ENCODE measurements around the gene ACAN. TPM values are rescaled to one million over a fixed set of nuclear protein-coding genes. Genes with fewer than 3 reads are reported as not detected.
A peak's percentile ranks its signal among the peaks of the same experiment; 100 is the strongest.

Gene ACAN
- total RNA-seq, 1 experiment from 2014 or later = not detected

DNA sequence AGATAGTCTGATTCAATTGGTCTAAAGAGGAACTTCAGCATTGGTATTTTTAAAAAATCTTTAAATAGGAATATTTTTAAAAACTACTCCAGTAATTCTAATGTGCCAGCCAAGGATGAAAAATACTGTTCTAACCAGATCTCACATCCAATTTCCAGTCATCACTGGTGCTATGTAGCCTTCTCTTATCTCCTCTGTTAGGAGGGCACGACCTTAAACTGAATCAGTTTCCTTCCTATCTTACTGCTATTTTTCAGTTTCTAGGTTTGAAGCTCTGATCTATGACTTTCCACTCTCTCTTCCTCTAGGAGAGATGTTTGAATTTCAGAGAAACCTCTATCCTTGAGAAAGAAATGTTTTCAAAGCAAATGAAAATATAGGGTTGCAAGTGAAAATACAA lies 60.2 kb downstream of the ACAN start:
- Histone ChIP-seq H3K36me3 (no peaks in the 10 kb centered on the region), H3K9me3 (replicated peaks) (no peaks in the 10 kb centered on the region), H3K27ac (no peak overlapping the region), H3K27me3 (replicated peaks) (peaks cover 12% of the 10 kb centered on the region; the same call in 1 of the 2 replicates), H3K4me1 (replicated peaks) (no peaks in the 10 kb centered on the region), H3K4me3 (no peak overlapping the region)
- DNase-seq (ENCODE audit: low read depth in 1 of 2, low spot score in 2 of 2) = no peak

DNA sequence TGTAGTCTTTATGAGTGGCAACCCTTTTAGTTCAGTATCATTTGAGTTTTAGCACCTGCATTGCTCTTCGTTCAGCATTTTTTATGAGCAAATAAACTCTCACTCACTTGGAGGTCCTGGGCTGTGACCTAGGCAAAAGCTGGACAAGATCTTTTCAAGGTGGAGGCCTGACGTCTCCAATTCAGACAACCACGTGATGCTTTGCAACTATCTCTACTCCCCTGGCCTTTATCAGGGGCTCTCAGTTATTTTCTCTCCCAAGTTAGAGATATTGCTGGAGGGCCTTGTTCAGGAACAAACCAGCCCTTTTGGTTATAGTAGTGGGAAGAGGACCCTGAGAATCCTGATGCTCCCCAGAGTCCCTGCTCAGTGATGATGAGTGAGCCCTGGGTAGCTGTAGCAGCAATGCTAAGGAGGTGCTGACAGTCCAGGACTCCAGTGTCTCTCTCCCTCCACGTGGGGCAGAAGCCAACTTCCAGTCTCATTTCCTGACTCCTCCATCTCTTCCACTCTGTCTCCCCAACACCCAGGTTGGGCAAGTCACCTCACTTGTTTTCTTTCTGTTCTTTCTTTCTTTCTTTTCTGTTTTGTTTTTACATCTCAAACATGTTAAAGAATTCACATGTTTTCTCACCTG lies 61.7 kb downstream of the ACAN start:
- Histone ChIP-seq H3K9me3 (replicated peaks) (no peaks in the 10 kb centered on the region), H3K4me3 (no peak overlapping the region), H3K27ac (no peak overlapping the region), H3K36me3 (no peaks in the 10 kb centered on the region), H3K27me3 (replicated peaks) (peaks cover 5% of the 10 kb centered on the region; the same call in 1 of the 2 replicates), H3K4me1 (replicated peaks) (no peaks in the 10 kb centered on the region)
- DNase-seq (ENCODE audit: low read depth in 1 of 2, low spot score in 2 of 2) = no peak

DNA sequence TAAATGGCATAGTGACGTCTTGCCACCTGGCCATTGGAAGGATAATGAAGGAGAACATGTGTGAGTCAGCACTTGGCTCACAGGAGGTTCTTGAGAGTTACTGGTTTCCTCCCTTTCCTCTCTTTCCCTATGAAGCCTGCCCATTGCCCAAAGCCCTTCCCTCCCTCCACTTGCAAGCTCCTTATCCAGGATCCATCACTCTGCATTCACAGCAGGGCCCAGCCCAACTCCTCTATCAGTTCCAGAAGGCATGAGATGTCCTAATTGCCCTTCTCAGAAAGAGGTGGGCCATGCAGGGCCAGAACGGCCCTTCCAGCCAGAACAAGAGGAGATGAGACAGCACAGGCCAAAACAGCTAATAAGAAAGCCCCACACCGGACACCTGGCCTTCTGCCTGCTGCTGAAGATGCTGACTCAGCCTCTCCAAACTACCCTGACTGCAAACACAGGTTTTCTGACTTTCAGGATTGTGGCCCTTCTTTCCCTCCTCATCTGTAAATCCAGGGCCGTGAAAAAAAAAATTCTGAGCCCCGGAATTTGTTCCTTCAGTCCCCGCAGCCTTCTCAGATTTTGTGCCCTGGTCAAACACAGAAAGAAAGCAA lies 62.4 kb downstream of the ACAN start:
- Histone ChIP-seq H3K27ac (no peak overlapping the region), H3K4me3 (no peak overlapping the region), H3K9me3 (replicated peaks) (no peaks in the 10 kb centered on the region), H3K27me3 (replicated peaks) (peaks cover 5% of the 10 kb centered on the region; the same call in 1 of the 2 replicates), H3K36me3 (no peaks in the 10 kb centered on the region), H3K4me1 (replicated peaks) (no peaks in the 10 kb centered on the region)
- DNase-seq (ENCODE audit: low read depth in 1 of 2, low spot score in 2 of 2) = no peak

DNA sequence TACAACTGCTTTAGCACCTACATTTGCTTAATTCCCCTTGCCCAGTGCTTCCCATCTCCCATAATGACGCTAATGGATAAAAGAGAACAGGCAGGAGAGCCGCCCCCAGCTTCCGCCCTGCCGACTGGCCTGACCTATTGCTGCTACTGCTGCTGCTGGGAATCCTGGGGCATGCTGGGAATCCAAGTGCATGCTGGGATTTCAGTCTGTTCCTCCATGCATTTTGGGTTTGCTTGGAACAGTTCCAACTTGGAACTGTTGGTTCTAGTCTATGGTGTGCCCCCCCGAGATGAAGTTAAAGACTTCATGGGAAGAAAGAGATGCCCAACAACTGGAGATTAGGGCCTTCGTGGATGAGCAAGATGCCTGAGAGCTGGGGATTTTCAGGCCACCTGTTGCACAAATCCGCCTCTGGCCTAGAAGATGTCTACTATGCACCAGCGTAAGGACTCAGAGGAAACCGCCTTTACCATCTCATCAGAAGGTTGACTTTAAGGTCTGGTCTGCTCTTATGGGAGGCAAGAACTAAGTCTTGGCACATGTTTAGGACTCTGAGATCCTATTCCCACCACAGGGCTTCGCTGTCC lies 63.2 kb downstream of the ACAN start:
- H3K4me3 ChIP-seq = no peak overlapping the region
- H3K36me3 ChIP-seq = no peaks in the 10 kb centered on the region
- H3K4me1 ChIP-seq (replicated peaks) = no peaks in the 10 kb centered on the region
- H3K27me3 ChIP-seq (replicated peaks) = peaks cover 5% of the 10 kb centered on the region; the same call in 1 of the 2 replicates
- DNase-seq (ENCODE audit: low read depth in 1 of 2, low spot score in 2 of 2) = no peak
- H3K27ac ChIP-seq = no peak overlapping the region
- H3K9me3 ChIP-seq (replicated peaks) = no peaks in the 10 kb centered on the region

DNA sequence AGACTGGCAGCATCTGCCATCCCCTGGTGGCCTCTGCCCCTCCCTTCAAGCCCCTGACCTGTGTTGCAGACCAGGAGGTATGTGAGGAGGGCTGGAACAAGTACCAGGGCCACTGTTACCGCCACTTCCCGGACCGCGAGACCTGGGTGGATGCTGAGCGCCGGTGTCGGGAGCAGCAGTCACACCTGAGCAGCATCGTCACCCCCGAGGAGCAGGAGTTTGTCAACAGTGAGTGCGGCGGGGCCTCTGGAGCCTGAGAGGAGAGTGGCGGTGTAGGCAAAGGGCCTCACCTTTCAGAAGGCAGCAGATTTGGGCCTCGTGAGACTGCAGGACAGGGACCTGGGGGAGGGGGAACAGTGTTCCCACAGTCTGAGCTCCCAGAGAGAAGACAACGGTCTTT lies 68.1 kb downstream of the ACAN start:
- no peaks in the 10 kb centered on the region for H3K4me1 ChIP-seq (replicated peaks)
- H3K4me3 ChIP-seq = no peak overlapping the region
- no peak for DNase-seq (ENCODE audit: low read depth in 1 of 2, low spot score in 2 of 2)
- H3K36me3 ChIP-seq = no peaks in the 10 kb centered on the region
- no peaks in the 10 kb centered on the region for H3K9me3 ChIP-seq (replicated peaks)
- H3K27ac ChIP-seq = no peak overlapping the region
- H3K27me3 ChIP-seq (replicated peaks) = peaks cover 5% of the 10 kb centered on the region; the same call in 1 of the 2 replicates

DNA sequence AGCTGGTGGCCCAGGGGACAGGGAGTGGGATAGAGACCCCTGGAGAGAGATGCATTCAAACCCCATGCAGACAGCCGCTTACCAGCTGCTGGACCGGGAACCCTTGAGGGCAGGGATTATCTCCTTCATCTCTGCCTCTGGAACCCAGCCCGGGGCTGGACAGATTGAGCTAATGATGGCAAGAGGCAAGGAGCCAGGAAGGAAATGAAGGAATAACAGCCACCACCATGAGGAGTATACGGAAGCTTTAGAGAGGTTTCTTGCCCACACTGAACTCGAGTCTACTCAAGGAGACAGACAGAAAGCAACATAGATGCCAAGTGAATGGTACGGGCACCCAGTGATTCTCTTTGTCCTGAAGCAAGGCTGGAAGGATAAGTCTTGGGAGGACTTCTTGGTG lies 68.9 kb downstream of the ACAN start:
- DNase-seq (ENCODE audit: low read depth in 1 of 2, low spot score in 2 of 2) = no peak
- Histone ChIP-seq H3K27ac (no peak overlapping the region), H3K4me1 (replicated peaks) (no peaks in the 10 kb centered on the region), H3K27me3 (replicated peaks) (peaks cover 5% of the 10 kb centered on the region; the same call in 1 of the 2 replicates), H3K4me3 (no peak overlapping the region), H3K9me3 (replicated peaks) (no peaks in the 10 kb centered on the region), H3K36me3 (no peaks in the 10 kb centered on the region)

DNA sequence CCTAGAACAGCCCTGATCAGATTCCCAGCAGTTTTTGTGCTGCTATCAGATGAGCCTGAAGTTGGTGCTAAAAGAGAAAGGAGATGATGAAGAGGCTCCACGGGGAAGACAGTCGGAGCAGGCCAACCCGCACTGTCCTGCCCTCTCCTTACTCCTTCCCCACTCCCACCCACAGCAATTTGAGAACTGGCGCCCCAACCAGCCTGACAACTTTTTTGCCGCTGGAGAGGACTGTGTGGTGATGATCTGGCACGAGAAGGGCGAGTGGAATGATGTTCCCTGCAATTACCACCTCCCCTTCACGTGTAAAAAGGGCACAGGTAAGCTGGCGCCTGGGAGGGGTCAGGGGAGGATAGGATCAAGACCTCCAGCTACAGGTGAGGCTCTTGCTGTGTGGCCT lies 69.5 kb downstream of the ACAN start:
- no peaks in the 10 kb centered on the region for H3K9me3 ChIP-seq (replicated peaks)

DNA sequence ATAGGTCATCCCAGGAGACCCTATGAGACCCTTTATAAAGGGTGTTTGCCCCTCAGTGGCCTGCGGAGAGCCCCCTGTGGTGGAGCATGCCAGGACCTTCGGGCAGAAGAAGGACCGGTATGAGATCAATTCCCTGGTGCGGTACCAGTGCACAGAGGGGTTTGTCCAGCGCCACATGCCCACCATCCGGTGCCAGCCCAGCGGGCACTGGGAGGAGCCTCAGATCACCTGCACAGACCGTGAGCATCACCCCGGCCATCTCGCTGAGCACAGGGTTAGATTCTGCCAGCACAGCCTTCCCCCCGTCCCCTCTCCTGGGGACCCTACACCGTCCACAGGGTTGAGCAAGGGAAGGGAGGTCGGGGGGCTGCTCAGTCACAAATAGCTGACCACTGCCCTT lies 70.5 kb downstream of the ACAN start:
- no peak overlapping the region for H3K27ac ChIP-seq
- DNase-seq (ENCODE audit: low read depth in 1 of 2, low spot score in 2 of 2) = no peak
- H3K27me3 ChIP-seq (replicated peaks) = no peaks in the 10 kb centered on the region; the same call in 1 of the 2 replicates
- H3K36me3 ChIP-seq = no peaks in the 10 kb centered on the region
- no peak overlapping the region for H3K4me3 ChIP-seq
- no peaks in the 10 kb centered on the region for H3K9me3 ChIP-seq (replicated peaks)
- no peaks in the 10 kb centered on the region for H3K4me1 ChIP-seq (replicated peaks)

More for the DNA sequence above, 69.5 kb downstream of the ACAN start:
- no peaks in the 10 kb centered on the region for H3K4me1 ChIP-seq (replicated peaks)
- peaks cover 3% of the 10 kb centered on the region; the same call in 1 of the 2 replicates for H3K27me3 ChIP-seq (replicated peaks)
- DNase-seq (ENCODE audit: low read depth in 1 of 2, low spot score in 2 of 2) = no peak
- no peak overlapping the region for H3K4me3 ChIP-seq
- no peaks in the 10 kb centered on the region for H3K36me3 ChIP-seq
- H3K27ac ChIP-seq = no peak overlapping the region

DNA sequence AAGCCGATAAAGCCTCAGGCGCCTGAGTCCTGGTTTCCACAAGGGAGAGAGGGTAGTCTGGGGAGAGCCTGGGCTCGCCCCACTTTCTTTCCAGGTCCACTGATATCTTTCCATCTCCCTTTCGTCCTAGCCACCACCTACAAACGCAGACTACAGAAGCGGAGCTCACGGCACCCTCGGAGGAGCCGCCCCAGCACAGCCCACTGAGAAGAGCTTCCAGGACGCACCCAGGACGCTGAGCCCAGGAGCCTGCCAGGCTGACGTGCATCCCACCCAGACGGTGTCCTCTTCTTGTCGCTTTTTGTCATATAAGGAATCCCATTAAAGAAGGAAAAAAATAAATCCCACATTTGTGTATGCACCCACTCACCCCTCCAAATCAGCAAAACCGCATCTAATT lies 71.0 kb downstream of the ACAN start:
- H3K4me3 ChIP-seq = no peak overlapping the region
- no peak for DNase-seq (ENCODE audit: low read depth in 1 of 2, low spot score in 2 of 2)
- no peaks in the 10 kb centered on the region for H3K9me3 ChIP-seq (replicated peaks)
- no peaks in the 10 kb centered on the region for H3K4me1 ChIP-seq (replicated peaks)
- no peaks in the 10 kb centered on the region; the same call in 1 of the 2 replicates for H3K27me3 ChIP-seq (replicated peaks)
- H3K27ac ChIP-seq = no peak overlapping the region
- H3K36me3 ChIP-seq = no peaks in the 10 kb centered on the region

DNA sequence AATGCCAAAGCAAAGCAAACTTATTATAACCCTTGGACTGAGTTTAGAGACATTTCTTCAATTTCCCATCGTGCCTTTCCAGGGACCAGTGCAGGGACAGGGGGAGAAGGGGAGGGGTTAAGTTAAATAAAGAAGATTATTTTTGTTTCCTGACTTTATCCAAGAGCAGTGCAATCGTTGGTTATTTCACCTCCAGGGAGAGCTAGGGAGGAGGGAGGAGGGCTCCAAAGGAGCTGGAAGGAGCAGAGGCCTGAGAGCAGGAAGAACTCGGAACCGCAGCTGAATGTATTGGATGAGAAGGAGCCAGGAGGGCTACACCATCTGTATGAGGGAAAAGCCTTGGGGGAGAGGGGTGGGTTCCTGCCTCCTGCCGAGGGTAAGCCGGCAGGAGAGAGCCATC lies 71.4 kb downstream of the ACAN start:
- no peaks in the 10 kb centered on the region for H3K9me3 ChIP-seq (replicated peaks)

DNA sequence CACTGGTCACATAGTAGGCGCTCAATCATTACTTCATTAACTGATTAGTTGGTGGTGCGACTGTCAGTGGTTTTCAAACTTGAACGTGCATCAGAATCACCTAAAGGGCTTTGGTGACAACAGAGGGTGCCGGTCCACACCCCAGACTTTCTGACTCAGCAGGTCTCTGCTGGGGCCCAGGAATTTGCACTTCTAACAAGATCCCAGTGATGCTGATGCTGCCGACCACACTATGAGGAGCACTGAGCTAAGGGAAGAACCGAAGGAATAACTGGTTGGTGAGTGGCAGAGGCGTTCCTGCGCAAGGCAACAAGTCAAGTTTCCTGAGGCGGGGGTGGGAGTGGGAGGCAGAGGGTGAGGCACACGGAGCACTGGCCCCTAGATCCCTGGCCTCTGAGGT lies 73.3 kb downstream of the ACAN start:
- no peak overlapping the region for H3K4me3 ChIP-seq
- DNase-seq (ENCODE audit: low read depth in 1 of 2, low spot score in 2 of 2) = no peak
- no peaks in the 10 kb centered on the region for H3K4me1 ChIP-seq (replicated peaks)
- no peak overlapping the region for H3K27ac ChIP-seq
- no peaks in the 10 kb centered on the region; the same call in 1 of the 2 replicates for H3K27me3 ChIP-seq (replicated peaks)
- H3K9me3 ChIP-seq (replicated peaks) = no peaks in the 10 kb centered on the region
- no peaks in the 10 kb centered on the region for H3K36me3 ChIP-seq

More for the DNA sequence above, 71.4 kb downstream of the ACAN start:
- Histone ChIP-seq H3K4me1 (replicated peaks) (no peaks in the 10 kb centered on the region), H3K27me3 (replicated peaks) (no peaks in the 10 kb centered on the region; the same call in 1 of the 2 replicates), H3K36me3 (no peaks in the 10 kb centered on the region), H3K4me3 (no peak overlapping the region), H3K27ac (no peak overlapping the region)
- no peak for DNase-seq (ENCODE audit: low read depth in 1 of 2, low spot score in 2 of 2)

DNA sequence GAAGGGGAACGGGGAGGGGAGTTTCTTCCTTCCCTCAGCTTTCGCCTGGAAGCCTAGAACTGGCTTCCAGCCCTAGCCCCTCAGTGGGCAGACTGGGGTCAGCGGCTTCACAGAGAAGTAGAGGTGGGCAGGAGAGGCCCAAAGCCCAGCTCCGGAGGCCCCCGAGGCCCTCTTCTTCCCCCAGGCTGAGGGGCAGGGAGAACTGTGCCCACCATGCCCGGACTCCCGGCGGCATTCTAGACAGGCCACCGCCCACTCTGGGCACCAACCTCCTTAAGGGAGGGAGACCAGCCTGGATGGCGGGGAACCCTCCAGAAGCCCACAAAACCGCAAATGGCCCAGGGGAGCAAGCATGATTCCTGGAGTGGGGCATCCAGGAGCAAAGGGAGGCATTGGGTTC lies 74.2 kb downstream of the ACAN start:
- Histone ChIP-seq H3K27ac (no peak overlapping the region), H3K27me3 (replicated peaks) (no peaks in the 10 kb centered on the region; the same call in 1 of the 2 replicates), H3K36me3 (no peaks in the 10 kb centered on the region), H3K9me3 (replicated peaks) (no peaks in the 10 kb centered on the region), H3K4me3 (no peak overlapping the region), H3K4me1 (replicated peaks) (peaks cover 7% of the 10 kb centered on the region)
- no peak for DNase-seq (ENCODE audit: low read depth in 1 of 2, low spot score in 2 of 2)

DNA sequence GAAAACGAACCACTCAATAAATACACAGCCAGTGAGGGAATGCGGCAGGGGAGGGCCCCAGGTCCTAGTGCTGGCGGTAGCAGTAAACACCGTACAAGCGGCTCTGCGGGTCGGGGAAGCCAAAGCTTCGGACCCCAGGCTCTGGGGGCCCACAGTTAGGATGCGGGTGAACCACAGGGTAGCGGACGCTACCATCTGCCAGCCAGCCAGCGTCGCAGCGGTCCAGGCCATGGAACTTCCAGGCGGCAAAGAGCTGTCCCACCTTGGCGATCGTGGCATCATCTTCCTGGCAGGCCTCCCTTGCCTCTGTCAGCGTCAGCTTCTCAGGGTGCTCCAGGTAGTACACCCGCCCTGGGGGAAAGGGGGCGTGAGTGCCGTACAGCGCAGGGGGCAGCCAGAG lies 74.7 kb downstream of the ACAN start:
- no peak overlapping the region for H3K27ac ChIP-seq
- no peak overlapping the region for H3K4me3 ChIP-seq
- H3K9me3 ChIP-seq (replicated peaks) = no peaks in the 10 kb centered on the region
- H3K36me3 ChIP-seq = no peaks in the 10 kb centered on the region
- DNase-seq (ENCODE audit: low read depth in 1 of 2, low spot score in 2 of 2) = no peak
- peaks cover 12% of the 10 kb centered on the region for H3K4me1 ChIP-seq (replicated peaks)
- no peaks in the 10 kb centered on the region; the same call in 1 of the 2 replicates for H3K27me3 ChIP-seq (replicated peaks)

DNA sequence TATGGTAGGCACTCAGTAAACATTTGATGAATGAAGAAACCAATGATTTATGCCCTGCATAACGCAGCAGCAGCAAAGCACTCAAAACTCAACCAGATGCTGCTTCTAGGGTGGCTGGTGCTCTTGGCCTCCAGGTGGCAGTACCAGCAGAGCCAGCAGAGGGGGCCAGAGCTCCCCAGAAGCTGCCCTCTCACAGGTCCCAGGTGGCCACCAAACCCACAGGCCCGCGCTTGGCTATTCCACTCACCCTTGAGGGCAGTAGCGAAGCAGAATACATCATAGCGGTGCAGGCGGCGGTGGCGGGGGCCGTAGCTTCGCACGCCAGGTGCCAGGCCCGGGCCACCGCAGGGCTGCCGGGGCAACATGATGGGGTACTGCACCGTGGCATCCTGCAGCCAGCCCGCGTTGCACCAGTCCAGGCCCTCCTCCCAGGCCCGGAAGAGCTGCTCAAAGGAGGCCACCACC lies 75.5 kb downstream of the ACAN start:
- Histone ChIP-seq H3K4me3 (no peak overlapping the region), H3K27me3 (replicated peaks) (no peaks in the 10 kb centered on the region), H3K9me3 (replicated peaks) (no peaks in the 10 kb centered on the region), H3K36me3 (no peaks in the 10 kb centered on the region), H3K4me1 (replicated peaks) (peaks cover 16% of the 10 kb centered on the region), H3K27ac (no peak overlapping the region)
- peak; percentile 37 to 64 for DNase-seq (ENCODE audit: low read depth in 1 of 2, low spot score in 2 of 2)
